ENCODE measurements around the gene NCAPD3.

NCAPD3 gene

DNA sequence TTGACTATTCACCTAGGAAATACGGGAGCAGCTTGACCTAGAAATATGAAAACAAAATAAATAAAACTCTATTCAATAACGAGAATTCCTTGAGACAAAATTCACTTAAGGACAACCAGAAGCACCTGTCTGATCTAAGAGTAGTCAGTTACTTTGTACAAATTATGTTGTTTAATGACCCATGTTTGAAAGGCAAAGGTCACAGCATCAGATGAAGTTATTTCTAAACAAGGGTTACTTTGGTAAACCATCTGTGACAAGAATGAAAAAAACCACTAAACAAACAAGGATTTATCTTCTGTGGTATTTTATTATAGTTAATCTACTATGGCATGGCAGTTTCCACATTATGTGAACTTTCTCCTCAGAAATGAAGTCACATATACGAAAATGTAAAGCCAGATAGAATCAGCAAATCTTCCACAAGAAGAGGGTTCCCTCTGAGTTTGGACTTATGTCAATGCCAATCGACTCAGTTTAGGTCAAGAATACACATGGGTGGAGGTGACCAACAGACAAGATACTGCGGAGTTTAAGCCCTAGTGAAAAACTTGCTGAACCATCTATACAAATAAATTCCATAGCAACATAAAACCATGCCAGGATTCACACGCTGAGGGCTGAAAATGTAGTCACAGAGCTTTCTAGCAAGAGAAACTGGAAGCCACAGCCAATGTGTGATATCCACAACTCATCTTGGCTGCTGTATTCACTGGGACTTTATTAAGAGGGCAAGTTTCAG lies 53.4 kb downstream of the NCAPD3 start:
- no peak for DNase-seq (ENCODE audit: low read depth in 2 of 2)
- H3K4me3 ChIP-seq (replicated peaks in 1 of 2; ENCODE audit: low read depth in 2 of 2, low read length in 2 of 2) = no peak overlapping the region
- TF ChIP-seq, protein P1, sequence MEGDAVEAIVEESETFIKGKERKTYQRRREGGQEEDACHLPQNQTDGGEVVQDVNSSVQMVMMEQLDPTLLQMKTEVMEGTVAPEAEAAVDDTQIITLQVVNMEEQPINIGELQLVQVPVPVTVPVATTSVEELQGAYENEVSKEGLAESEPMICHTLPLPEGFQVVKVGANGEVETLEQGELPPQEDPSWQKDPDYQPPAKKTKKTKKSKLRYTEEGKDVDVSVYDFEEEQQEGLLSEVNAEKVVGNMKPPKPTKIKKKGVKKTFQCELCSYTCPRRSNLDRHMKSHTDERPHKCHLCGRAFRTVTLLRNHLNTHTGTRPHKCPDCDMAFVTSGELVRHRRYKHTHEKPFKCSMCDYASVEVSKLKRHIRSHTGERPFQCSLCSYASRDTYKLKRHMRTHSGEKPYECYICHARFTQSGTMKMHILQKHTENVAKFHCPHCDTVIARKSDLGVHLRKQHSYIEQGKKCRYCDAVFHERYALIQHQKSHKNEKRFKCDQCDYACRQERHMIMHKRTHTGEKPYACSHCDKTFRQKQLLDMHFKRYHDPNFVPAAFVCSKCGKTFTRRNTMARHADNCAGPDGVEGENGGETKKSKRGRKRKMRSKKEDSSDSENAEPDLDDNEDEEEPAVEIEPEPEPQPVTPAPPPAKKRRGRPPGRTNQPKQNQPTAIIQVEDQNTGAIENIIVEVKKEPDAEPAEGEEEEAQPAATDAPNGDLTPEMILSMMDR (IDR thresholded peaks at IDR 0.05; ENCODE audit: low read depth, low read length) = no peak

DNA sequence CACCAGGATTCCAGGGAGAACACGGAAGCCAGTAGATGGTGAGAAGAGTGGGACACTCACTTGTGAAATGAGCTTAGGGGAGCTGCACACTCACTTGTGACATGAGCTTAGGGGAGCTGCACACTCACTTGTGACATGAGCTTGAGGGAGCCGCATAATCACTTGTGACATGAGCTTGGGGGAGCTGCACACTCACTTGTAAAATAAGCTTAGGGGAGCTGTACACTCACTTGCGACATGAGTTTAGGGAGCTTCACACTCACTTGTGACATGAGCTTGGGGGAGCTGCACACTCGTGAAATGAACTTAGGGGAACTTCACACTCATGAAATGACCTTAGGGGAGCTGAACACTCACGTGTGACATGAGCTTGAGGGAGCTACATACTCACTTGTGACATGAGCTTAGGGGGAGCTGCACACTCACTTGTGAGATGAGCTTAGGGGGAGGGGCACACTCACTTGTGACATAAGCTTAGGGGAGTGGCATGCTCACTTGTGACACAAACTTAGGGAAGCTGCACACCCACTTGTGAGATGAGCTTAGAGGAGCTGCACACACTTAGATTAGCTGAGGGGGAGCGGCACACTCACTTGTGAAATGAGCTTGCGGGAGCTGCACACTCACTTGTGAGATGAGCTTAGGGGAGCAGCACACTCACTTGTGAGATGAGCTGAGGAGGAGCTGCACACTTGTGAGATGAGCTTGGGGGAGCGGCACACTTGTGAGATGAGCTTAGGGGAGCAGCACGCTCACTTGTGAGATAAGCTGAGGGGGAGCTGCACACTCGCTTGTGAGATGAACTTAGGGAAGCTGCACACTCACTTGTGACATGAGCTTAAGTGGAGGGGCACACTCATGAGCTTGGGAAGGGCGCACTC lies 59.0 kb downstream of the NCAPD3 start:
- no peak for DNase-seq (ENCODE audit: low read depth in 2 of 2)
- no peak overlapping the region for H3K4me3 ChIP-seq (replicated peaks in 1 of 2; ENCODE audit: low read depth in 2 of 2, low read length in 2 of 2)
- TF ChIP-seq, protein P1 (IDR thresholded peaks at IDR 0.05; ENCODE audit: low read depth, low read length) = no peak

DNA sequence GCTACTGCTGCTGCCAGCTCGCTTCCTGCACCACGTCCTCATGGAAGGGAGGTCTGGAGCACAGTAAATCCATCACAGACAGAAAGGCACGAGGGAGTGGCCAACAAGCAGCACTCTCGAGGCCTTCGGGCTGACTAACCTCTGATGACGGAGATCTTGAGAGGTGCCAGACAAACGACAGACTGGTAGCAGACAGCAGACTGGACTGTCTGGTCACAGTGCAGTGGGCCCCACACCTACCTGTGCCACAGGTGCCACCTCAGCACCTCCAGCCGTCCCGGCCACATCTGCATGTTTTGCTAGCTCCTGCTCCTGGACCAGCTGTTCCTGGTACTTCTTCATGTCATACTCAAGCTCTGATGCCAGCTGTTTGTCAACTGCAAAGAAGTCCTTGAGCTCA lies 64.1 kb downstream of the NCAPD3 start:
- no peak overlapping the region for H3K4me3 ChIP-seq (replicated peaks in 1 of 2; ENCODE audit: low read depth in 2 of 2, low read length in 2 of 2)
- TF ChIP-seq, protein P1 (IDR thresholded peaks at IDR 0.05; ENCODE audit: low read depth, low read length) = no peak
- DNase-seq (ENCODE audit: low read depth in 2 of 2) = no peak

DNA sequence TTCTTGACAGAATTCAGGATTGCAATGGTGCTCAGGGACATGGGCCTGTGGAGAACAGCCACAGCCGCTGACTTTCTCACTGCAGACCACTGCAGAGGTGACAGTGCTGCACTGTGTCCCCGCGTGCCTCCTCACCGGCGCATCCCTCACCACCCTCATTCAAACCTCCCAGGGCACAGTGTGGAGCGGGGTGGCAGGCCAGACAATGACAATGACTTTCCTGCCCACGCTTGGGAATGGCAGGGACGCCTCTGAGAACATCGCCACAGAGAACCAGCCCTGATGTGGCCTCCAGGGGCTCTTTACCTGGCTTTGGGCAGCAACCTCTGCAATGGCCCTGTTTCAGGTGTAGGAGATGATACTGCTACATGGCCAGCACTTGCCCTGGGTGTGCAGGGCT lies 65.7 kb downstream of the NCAPD3 start:
- no peak overlapping the region for H3K4me3 ChIP-seq (replicated peaks in 1 of 2; ENCODE audit: low read depth in 2 of 2, low read length in 2 of 2)
- TF ChIP-seq, protein P1 (IDR thresholded peaks at IDR 0.05; ENCODE audit: low read depth, low read length) = no peak
- no peak for DNase-seq (ENCODE audit: low read depth in 2 of 2)

DNA sequence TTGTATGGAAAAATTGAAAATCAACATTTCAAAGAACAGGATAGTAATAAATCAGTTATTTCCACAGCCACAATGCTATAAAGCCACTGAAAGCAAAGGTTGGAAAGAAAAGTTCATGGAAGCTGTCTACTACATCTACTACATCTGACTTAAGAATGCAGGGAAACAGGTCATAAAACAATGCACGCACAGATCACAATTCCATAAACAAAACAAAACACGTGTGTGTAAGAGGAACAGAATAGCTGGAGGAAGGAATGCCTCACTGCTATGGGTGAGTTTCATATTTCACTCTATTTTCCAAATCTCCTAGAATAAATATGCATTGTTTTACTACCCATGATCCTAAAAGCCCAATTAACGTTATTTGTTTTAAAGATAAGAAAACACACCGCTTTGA lies 66.3 kb downstream of the NCAPD3 start:
- DNase-seq (ENCODE audit: low read depth in 2 of 2) = no peak
- H3K4me3 ChIP-seq (replicated peaks in 1 of 2; ENCODE audit: low read depth in 2 of 2, low read length in 2 of 2) = no peak overlapping the region
- TF ChIP-seq, protein P1 (IDR thresholded peaks at IDR 0.05; ENCODE audit: low read depth, low read length) = no peak

DNA sequence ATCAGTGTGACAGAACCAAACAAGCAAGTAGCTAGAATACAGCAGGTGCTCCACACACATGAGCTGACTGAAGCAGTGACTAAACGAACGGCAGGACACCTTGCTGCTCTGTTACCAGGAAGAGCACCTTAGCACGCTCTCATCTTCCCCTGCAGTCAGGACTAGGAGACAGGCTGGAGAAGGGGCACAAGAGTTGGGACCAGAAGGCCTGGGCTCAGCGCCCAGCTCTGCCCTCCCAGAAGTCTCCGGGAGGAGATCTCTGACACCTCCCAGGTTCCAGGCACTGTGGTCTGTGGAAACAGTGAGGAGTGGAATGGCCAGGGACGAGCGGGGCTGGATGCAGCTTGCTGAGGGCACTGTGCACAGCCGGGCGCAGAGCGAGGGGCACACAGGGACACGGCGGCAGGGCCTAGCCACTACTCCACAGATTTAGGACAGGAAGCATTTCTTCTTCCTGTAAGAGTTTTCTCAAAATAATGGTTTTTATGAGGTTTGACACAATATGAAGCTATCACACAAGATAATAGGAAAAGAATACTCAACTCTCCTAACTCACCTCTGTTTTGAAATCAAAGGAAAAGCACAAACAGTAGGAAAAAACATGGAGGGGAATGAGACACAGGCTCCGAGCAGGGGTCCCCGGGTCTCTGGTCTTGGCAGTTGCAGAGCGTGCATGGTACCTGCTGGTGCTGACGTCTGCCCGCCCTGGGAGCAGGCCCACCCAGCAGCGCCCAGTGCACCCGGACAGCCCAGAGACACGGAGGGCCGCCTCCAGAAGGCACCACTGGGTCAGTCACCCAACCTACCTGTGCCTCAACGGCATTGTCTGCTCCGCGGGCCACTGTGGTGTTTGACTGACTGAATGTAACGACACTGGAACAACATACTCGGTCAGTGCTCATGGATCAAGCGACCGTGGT lies 67.6 kb downstream of the NCAPD3 start:
- H3K4me3 ChIP-seq (replicated peaks in 1 of 2; ENCODE audit: low read depth in 2 of 2, low read length in 2 of 2) = no peak overlapping the region
- TF ChIP-seq, protein P1 (IDR thresholded peaks at IDR 0.05; ENCODE audit: low read depth, low read length) = no peak
- no peak for DNase-seq (ENCODE audit: low read depth in 2 of 2)

Measured in cardiac fibroblast (primary cell).